Dedifferentiated amniotic fluid mesenchymal stem cell (primary cell): ENCODE results near the gene PAK5.

ENCODE experiments used
- DNase-seq: peaks from one replicate; pipeline ENCODE4 v3.0.0-alpha.2; 2016; ENCODE audit errors: extremely low spot score

PAK5 gene

GRCh38 chr20:9493803-9494202, 345.1 kb downstream of the PAK5 start:
- no peak for DNase-seq

DNA sequence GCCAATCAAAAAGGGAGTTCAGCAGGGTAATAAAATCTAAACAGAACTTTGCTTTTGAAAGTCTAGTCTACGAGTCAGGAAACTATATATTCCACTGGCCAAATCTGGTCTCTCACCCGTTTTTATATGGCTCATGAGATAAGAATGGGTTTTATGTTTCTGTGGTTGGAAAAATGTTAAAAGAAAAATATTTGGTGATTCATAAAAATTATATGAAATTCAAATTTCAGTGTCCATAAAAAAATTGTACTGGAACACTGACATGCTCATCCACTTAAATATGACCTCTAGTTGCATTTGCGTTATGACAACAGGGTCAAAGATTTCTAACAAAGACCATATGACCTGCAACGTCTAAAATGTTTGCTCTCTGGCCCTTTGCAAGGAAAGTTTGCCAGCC, 346.8 kb downstream of the PAK5 start:
- DNase-seq = peak; percentile 68

GRCh38 chr20:9491324-9491723, 347.6 kb downstream of the PAK5 start:
- DNase-seq = no peak

- no peak for DNase-seq
Observed at GRCh38 chr20:9490631-9491030, 348.2 kb downstream of the PAK5 start.

GRCh38 chr20:9490161-9490560, 348.7 kb downstream of the PAK5 start:
- DNase-seq = no peak

- DNase-seq = no peak
Observed at GRCh38 chr20:9488063-9488462, 350.8 kb downstream of the PAK5 start.
